ENCODE data around the gene GRID1.

The GRID1 gene

GRCh38 chr10:85992324-85992723 is 374.3 kb downstream of the GRID1 start:
- H3K27ac ChIP-seq: no peak overlapping the region
- no peak for TF ChIP-seq CTCF (IDR thresholded peaks at IDR 0.05)

GRCh38 chr10:85986777-85987176 is 379.8 kb downstream of the GRID1 start:
- Histone ChIP-seq H3K9me3 (no peaks in the 10 kb centered on the region), H3K4me1 (ENCODE audit: control insufficient read depth in 1 of 2, insufficient read depth in 1 of 2, low read depth in 1 of 2, low read length in 1 of 2) (peaks cover 0 to 15% of the 10 kb centered on the region in 2 experiments), H3K27ac (no peak overlapping the region), H3K4me3 (ENCODE audit: low read depth in 1 of 2, low read length in 1 of 2) (no peak overlapping the region), H3K36me3 (no peaks in the 10 kb centered on the region), H3K27me3 (peaks cover 4% of the 10 kb centered on the region)
- TF ChIP-seq CTCF (IDR thresholded peaks at IDR 0.05): no peak

More at GRCh38 chr10:85992324-85992723, 374.3 kb downstream of the GRID1 start:
- H3K4me1 ChIP-seq (ENCODE audit: control insufficient read depth in 1 of 2, insufficient read depth in 1 of 2, low read depth in 1 of 2, low read length in 1 of 2): no peaks in the 10 kb centered on the region
- no peaks in the 10 kb centered on the region for H3K36me3 ChIP-seq
- H3K4me3 ChIP-seq (ENCODE audit: low read depth in 1 of 2, low read length in 1 of 2): no peak overlapping the region
- no peaks in the 10 kb centered on the region for H3K9me3 ChIP-seq
- peaks cover 4% of the 10 kb centered on the region for H3K27me3 ChIP-seq

- Histone ChIP-seq H3K27me3 (no peaks in the 10 kb centered on the region), H3K36me3 (no peaks in the 10 kb centered on the region), H3K4me3 (ENCODE audit: low read depth in 1 of 2, low read length in 1 of 2) (no peak overlapping the region), H3K27ac (no peak overlapping the region), H3K4me1 (ENCODE audit: control insufficient read depth in 1 of 2, insufficient read depth in 1 of 2, low read depth in 1 of 2, low read length in 1 of 2) (peaks cover 0 to 15% of the 10 kb centered on the region in 2 experiments), H3K9me3 (no peaks in the 10 kb centered on the region)
- no peak for TF ChIP-seq CTCF (IDR thresholded peaks at IDR 0.05)
Measured at GRCh38 chr10:85983051-85983450, 383.5 kb downstream of the GRID1 start.

- Histone ChIP-seq H3K27ac (no peak overlapping the region), H3K4me1 (ENCODE audit: control insufficient read depth in 1 of 2, insufficient read depth in 1 of 2, low read depth in 1 of 2, low read length in 1 of 2) (peaks cover 0 to 15% of the 10 kb centered on the region in 2 experiments), H3K27me3 (no peaks in the 10 kb centered on the region), H3K4me3 (ENCODE audit: low read depth in 1 of 2, low read length in 1 of 2) (no peak overlapping the region), H3K36me3 (no peaks in the 10 kb centered on the region), H3K9me3 (no peaks in the 10 kb centered on the region)
- TF ChIP-seq CTCF (IDR thresholded peaks at IDR 0.05): no peak
Measured at GRCh38 chr10:85979598-85979997, 387.0 kb downstream of the GRID1 start.

GRCh38 chr10:85978566-85979358 is 387.8 kb downstream of the GRID1 start:
- H3K9me3 ChIP-seq: no peaks in the 10 kb centered on the region
- H3K27me3 ChIP-seq: no peaks in the 10 kb centered on the region
- TF ChIP-seq CTCF (IDR thresholded peaks at IDR 0.05): no peak
- no peak overlapping the region for H3K4me3 ChIP-seq (ENCODE audit: low read depth in 1 of 2, low read length in 1 of 2)
- H3K4me1 ChIP-seq (ENCODE audit: control insufficient read depth in 1 of 2, insufficient read depth in 1 of 2, low read depth in 1 of 2, low read length in 1 of 2): peaks cover 0 to 9% of the 10 kb centered on the region in 2 experiments
- no peak overlapping the region for H3K27ac ChIP-seq
- no peaks in the 10 kb centered on the region for H3K36me3 ChIP-seq
